HG03139 (cell line): ENCODE data around the gene SLC25A10.
"Not testable (repeated sequence)": the region's sequence is repeated elsewhere in the genome, so short reads cannot be mapped to it uniquely, and the experiment has no call there.

ENCODE experiments used
- ATAC-seq: cut with Tn5 transposase; IDR thresholded peaks from one replicate; pipeline ENCODE4 v1.9.1; 2021; ENCODE audit not compliant: unreplicated experiment

Gene SLC25A10

GRCh38 chr17:81719410-81720266, 7.6 kb downstream of the SLC25A10 start:
- ATAC-seq = no peak

GRCh38 chr17:81720267-81721071, 8.4 kb downstream of the SLC25A10 start:
- no peak for ATAC-seq

DNA sequence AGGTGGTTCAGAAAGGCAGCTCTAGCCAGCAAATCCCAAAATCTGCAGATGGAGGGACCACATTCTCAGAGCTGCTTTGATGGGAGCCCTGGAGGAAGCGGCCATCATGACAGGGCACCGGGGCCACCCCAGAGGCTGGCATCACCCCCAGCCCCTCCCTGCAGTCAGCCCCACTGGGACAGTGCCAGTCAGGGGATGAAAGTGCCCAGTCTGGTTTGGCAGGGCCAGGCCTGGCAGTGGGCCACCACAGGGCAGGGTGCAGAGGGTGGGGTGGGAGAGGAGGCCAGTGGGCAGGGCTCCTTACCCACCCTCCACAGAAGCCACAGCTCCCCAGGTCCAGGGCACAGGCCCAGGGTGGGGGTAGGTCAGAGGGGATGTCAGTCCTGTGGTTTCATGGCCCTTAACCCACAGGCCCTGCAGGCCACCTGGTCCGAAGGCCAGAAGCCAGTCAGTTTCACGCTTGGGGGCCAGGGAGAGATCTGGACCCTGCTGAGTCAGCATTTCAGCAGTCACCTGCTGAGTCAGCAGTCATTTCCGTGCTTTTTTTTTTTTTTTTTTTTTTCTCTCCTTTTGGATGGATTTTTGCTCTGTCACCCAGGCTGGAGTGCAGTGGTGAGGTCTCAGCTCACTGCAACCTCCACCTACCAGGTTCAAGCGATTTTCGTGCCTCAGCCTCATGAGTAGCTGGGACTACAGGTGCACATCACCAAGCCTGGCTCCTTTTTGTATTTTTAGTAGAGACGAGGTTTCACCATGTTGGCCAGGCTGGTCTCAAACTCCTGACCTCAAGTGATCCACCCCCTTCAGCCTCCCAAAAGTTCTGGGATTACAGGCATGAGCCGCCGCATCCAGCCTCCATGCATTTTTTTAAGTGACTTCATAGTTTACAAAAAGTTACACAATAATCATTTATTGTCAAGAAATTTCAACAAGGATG, 10.4 kb downstream of the SLC25A10 start:
- ATAC-seq = no peak

DNA sequence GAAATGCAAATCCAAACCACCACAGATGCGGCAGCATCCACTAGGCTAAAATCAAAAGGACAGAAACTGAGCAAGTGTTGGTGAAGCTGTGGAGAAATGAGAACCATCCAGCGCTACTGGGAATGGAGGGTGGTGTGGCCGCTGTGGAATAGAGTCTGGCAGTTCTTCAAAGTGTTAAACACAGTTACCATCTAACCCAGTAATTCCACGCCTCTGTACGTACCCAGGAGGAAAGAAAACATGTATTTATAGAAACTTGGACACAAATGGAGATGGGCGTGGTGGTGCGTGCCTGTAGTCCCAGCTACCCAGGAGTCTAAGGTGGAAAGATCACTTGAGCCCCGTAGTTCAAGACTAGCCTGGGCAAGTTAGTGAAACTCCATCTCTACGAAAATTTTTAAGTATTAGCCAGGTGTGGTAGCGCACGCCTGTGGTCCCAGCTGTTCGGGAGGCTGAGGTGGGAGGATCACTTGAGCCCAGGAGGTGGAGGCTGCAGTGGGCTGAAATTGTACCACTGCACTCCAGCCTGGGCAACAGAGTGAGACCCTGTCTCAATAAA, 11.6 kb downstream of the SLC25A10 start:
- ATAC-seq = no peak

DNA sequence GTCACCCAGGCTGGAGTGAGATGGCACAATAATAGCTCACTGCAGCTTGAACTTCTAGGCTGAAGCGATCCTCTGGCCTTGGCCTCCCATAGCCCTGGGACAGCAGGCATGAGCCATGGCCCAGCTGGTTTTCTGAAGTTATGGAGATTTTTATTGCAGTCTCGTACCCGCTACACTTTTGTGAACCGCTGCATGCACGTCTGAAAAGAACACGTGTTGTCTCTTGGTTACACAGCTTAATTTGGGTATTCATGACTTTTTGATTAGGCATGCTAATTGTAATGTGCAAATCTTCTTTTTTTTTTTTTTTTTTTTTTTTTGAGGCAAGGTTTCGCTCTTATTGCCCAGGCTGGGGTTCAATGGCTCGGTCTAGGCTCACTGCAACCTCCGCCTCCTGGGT, 13.4 kb downstream of the SLC25A10 start:
- no peak for ATAC-seq

DNA sequence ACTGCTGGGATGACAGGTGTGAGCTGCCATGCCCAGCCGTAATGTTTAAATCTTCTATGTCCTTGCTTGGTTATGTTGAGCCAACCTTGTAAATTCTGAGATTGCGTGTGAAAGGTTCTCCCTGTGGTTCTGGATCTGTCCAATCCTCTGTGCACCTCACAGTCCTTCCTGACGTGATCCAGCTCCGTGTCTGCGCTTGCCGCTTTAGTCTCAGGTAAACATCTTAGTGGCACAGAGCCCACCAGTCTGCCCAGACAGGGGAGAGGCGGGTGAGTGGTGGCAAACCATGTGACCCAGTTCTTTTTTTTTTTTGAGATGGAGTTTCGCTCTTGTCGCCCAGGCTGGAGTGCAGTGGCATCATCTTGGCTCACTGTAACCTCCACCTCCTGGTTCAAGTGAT, 13.9 kb downstream of the SLC25A10 start:
- no peak for ATAC-seq

- no peak for ATAC-seq
Observed at GRCh38 chr17:81727324-81728031, 15.4 kb downstream of the SLC25A10 start.

GRCh38 chr17:81733507-81734404, 21.7 kb downstream of the SLC25A10 start:
- ATAC-seq = no peak

- ATAC-seq = no peak
Observed at GRCh38 chr17:81734405-81735263, 22.6 kb downstream of the SLC25A10 start.

DNA sequence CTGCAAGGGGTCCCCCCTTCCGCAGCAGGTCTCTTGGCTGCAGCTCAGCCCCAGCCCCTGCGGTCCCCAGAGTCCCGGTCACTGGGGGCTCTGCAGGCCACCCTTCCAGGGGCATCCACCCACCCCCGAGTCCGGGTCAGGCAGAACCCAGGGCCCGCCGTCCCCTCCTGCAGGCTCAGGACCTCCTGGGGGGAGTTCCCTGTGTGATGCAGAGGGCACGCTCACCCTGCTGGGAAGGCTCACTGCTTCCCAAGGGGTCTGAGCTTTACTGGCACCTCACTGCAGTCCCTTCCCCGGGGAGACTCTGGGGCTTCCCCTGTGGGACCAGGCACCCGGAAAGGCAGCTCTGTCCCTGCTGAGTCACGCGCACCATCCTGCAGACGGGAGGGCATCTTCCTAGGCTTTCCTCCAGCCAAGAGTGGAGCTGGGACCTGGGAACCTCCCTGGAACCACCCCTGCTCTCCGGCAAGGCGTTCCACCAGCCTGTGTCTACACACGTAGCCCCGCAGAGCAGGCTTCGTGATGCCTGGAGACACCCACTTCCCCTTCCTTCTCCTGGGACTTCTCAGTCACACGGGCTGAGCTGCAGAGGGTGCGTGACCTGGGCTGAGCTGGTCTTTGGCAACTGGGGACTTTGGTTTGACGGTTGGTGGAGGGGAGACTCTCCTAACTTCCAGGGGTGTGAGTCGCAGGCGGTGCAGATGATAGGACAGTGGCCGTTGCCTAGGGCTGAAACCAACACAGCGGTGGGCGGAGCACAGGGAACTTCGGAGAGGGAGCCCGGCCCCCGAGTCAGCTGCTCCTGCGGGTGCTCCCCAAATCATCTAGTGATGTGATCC, 23.4 kb downstream of the SLC25A10 start:
- no peak for ATAC-seq

GRCh38 chr17:81737947-81738800, 26.1 kb downstream of the SLC25A10 start:
- ATAC-seq = no peak

- ATAC-seq = no peak
Observed at GRCh38 chr17:81738801-81739393, 26.8 kb downstream of the SLC25A10 start.

GRCh38 chr17:81739593-81739992, 27.5 kb downstream of the SLC25A10 start:
- not testable (repeated sequence) for ATAC-seq

GRCh38 chr17:81740395-81740961, 28.4 kb downstream of the SLC25A10 start:
- ATAC-seq = no peak

GRCh38 chr17:81741049-81741593, 29.0 kb downstream of the SLC25A10 start:
- ATAC-seq = no peak
